ENCODE measurements around the gene ASIP.

- TF ChIP-seq CTCF (IDR thresholded peaks at IDR 0.05; ENCODE audit: low read depth, low read length, poor library complexity, severe bottlenecking) (peak; percentile 100), EZH2phosphoT487 (IDR thresholded peaks at IDR 0.05; ENCODE audit: borderline replicate concordance, low read length) (no peak)
These were observed 71.5 kb downstream of the ASIP start for GRCh38 chr20:34312544-34313217.

All from DOHH2 (cell line).